LHCN-M2 (cell line): ENCODE data around the gene SEMA4D. TPM values are rescaled to one million over a fixed set of nuclear protein-coding genes. Genes with fewer than 3 reads are reported as not detected.
A peak's percentile ranks its signal among the peaks of the same experiment; 100 is the strongest.

Experiments used
- DNase-seq: peaks from one replicate; pipeline ENCODE4 v3.0.0-alpha.2; 2012; ENCODE audit warnings: low read depth
- total RNA-seq: library from RNA; depleted of rRNA; stranded (reverse); fragments of >200 nt; gene quantifications from 2 replicates; pipeline ENCODE4 v1.2.3, GENCODE V29; 2014

Gene SEMA4D
- total RNA-seq, 1 experiment from 2014 or later: 0.06 TPM

DNA sequence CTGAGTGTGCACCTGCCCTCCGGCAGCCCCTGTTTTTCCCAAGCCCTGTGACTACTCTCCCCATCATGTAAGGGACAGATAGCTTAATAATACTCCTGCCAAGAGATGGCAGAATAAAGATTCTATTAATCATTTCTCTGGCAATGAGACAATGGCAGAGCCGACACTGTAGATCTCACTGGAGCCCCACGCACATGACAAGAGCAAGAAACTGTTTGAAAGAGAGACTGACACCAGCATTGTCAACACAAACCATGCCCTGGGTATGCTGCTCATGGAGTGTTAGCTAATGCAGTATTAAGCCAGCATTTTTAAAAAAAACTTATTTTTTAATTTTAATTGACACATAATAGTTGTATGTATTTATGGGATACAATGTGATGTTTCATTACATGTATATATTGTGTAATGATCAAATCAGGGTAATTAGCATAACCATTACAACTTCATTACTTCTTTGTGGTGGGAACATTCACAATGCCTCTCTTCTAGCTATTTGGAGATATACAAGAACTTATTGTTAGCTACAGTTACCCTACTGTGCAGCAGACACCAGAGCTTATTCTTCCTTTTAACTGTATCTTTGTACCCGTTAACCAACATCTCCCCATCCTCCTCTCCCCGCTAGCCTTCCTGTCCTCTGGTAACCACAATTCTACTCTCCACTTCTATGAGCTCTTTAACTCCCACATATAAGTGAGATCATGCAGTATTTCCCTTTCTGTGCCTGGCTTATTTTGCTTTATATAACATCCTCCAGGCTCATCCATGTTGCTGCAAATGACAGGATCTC is 31.5 kb upstream of the SEMA4D start:
- DNase-seq: no peak

DNA sequence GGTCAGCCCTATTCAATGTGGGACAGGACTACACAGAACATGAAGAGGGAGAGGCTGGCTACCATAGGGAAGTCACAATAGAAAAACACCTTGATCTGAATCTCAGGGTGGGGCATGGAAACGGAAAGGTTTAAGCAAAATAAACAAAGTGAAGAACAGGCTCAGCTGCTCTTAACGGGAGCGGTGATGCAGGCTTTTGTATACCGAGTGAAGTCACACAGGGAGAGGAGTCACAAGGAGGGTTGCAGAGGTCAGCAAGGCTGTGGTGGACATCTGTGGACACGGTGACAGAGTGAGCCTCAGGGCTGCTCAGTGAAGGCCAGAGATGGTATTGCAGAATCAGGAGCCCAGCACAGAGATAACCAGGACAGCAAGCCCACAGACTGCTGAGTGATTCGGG is 30.6 kb upstream of the SEMA4D start:
- no peak for DNase-seq

DNA sequence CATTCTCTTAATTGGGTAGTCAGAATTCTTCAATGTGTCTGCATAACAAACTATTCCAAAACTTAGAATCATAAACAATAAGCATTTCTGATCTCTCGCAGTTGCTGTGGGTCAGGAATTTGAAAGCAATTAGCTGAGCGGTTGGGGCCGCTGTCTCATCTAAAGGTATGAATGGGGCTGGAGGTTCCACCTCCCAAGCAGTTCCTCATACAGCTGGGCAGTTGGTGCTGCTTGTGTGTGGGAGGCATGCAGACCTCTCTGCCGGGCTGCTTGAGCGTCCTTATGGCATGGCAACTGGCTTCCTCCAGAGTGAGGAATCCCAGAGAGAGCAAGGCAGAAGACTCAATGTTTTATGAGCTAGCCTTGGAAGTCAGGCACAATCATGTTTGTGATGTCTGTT is 30.2 kb upstream of the SEMA4D start:
- DNase-seq: no peak

DNA sequence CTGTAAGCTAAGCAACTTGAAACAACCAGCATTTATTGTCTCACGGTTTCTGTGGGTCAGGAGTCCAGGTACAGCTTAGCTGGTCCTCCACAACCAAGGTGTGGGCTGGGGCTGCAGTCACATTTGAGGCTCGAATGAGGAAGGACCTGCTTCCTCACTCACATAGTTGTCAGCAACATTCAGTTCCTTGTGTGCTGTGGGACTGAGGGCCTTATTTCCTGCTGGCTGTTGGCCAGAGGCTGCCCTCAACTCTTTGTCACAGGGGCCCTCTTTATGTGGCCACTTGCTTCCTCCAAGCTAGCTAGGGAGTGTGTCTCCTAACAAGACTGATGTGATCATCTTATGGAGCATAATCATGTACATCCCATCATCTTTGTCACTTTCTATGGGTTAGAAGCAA is 29.2 kb upstream of the SEMA4D start:
- DNase-seq: no peak

DNA sequence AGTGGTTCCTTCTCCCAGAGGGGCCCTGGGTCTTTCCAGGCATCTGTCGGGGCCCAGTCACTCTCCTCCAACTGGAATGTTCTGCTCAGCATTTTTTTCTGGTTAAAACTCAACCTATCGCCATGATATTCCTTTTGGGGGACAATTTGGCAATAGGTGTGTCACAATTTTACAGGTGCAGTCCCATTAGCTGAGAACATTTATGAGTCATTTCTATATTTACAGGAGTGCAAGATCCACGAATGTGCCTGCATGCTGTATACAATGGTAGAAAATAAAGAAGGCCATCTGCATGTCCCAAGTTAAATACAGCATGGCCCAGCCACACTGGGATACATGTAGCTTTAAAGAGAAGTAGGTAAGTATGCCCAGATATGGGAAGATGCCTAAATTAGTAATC is 28.8 kb upstream of the SEMA4D start:
- DNase-seq: no peak

DNA sequence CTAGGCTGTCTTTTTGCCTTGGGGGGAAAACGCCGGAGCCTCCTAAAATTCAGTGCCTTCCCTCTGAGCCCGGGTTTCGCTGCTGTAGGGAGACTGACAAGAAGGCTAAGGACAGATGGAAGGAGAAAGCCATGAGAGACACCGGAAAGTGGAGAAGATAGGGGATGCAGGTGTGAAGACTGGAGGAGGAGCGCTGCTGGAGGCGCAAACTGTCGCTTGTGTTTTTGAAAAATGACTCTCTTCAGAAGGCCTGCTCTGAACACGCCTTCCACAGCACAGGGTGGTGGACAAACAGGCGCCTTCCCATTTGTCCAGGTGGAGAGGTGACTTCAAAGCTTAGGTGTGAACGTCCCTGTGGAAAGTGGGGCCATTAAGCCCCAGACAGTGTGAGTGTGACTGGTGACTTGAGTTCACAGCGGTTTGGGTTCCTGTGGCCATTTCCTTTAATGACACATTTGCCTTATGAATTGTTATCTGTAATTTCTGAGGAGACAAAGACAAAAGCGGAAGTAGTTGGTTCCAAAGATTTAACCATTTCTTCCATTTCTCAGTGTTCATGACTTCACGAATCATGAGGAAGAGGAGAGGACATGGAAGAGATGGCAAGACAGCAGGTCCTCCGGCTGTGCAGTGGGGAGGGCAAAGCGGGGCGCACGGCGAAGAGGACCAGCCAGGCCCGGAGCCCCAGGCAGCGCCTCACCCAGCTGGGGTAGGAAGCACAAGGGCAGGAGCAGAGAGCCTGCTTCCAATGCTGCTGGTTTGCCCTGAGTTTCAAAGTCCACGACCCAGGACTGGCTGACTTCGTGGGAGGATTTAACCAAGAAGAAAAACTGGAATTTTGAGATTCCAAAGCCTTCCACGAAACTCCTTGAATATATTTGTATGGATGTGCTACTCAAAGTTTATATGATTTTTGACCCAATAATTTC is 27.8 kb upstream of the SEMA4D start:
- no peak for DNase-seq

DNA sequence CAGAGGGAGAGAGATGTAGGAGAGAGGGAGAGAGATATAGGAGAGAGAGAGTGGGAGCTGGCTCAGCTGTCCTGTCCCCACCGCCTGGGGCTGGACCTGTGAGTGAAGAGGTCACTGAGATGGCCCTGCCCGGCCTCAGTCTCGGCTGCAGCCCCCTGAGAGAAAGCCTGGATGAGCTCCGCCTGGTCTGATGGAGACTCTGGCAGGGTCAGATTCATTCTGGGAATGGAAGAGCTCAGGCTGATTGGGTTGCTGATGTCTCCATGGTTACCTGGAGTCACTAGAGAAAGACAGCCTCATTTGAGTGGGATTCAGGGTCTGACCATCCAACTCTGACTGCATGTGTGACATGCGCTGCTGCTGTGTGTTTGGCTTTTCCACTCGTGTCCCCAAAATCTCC is 27.1 kb upstream of the SEMA4D start:
- DNase-seq: no peak

DNA sequence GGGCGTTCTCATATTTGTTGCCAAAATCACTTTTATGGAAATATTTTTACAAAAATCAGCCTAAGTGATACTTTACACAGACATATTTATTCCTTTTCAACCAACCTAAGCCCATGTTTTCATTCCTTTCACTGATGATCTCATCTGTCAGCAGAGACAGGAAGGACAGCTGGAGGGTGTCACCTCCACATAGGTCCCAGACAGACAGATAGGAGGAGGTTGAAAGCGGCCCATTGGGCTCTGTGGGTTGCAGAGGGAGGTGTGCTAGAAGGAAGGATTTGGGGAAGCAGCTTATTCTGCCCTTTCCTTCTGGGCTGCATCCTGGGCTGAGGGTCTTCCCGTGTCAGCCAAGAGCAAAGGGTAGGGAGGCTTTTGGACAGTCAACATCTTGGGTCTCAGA is 26.0 kb upstream of the SEMA4D start:
- DNase-seq: no peak

DNA sequence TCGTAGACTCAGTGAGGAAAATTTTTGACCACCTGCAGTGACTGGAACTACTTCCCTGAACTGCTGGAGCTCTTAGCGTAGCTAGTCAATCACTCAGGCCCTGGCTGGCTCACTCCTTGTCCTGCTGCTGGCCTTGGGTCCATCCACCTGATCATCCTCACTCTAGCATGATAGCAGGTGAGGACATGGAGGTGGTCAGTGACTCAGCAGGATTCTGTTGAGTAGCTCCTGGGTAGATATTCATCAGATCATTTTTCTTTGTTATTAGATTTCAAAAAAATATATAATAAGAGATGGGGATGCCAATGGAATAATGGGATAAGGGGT is 25.0 kb upstream of the SEMA4D start:
- DNase-seq: no peak

DNA sequence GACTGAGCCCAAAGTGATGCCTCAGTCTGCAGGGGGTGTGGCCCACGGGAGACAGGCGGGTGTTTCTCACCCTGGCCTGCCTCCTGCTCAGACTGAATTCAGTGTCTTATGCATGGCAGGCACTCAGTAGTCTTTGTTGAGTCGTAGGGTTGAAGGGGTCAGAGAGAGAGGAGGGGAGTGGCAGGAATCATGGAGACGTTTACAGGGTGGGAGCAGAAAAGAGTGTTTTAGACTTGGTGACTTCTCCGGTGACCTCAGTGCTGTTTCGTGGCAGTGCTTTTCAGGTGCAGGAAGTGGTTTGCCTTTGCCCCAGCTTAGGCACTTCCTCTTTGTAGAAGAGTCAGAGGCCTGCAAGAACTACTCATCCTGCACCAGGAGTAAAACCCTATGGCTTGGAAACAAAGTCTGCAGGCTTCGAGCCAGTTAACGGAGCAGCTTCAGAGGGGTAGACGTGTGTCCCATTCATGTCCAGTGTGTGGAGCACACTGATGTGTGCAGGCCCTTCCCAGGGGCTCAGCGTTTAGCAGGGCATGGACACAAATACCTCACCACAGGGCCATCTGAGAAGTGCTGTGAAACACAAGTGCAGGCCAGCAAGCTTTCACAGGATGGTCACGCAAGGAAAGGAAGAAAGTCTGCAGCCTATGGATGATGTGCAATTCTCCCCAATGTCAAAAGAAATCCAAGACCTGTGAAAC is 24.5 kb upstream of the SEMA4D start:
- DNase-seq: no peak

DNA sequence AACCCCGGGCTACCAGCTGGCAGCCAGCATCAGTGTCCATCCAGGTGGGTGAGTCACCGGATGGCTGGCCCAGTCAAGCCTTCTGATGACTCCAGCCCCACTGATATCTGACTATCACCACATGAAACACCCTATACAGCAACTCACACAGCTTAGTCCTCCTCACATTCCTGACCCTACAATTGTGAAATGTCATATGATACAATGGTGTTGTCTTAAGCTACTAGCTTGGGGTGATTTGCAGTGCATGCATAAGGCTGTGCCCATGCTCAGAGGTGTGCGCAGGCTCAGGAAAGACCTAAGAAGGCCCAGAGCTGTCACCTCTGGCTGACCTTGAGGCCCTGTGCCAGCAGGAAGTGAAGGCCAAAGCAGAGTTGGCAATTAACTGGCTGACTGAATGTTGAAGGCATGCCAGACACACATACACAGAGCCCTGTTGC is 21.5 kb upstream of the SEMA4D start:
- DNase-seq: peak; percentile 1

DNA sequence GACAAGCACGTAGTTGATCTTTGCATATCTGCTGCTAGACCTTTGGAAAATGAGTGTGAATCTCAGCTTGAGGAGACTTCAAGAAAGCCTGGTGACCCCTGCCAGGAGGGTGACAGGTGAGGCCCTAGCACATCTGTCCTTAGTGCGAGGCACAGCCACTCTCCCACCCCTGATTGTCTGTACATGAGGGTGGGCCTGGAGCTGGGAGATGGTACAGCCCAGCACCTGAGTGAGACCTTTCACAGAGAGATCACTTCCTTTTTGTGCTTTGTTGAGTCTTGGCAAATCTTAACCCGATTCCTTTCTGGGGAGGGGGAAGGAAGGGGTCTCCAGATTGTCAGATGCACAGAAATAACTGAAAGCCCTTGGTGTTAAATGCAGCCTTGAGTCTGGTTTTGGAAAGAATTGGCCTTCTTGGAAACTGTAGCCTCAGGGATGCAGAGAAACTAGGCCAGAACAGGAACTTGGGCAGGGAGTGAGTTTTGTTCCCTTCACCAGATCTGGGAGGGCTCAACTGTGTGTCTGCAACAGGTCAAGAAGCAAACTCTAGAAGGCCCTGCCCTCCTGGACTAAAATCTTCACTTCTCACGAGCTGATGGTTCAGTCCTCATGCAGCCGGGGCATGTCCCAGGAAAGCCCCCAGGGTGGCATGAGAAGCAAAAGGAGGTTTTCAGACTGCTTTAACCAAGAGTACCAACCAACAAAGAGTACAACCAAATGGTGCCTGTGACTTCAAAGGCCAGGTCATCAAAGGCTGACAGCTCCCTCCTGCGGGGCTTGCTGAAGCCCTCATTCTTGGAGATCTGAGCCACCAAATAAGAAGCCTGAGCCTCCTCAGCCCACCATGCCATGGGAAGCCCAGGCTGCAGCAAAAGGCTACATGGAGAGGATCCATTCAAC is 20.8 kb upstream of the SEMA4D start:
- no peak for DNase-seq

DNA sequence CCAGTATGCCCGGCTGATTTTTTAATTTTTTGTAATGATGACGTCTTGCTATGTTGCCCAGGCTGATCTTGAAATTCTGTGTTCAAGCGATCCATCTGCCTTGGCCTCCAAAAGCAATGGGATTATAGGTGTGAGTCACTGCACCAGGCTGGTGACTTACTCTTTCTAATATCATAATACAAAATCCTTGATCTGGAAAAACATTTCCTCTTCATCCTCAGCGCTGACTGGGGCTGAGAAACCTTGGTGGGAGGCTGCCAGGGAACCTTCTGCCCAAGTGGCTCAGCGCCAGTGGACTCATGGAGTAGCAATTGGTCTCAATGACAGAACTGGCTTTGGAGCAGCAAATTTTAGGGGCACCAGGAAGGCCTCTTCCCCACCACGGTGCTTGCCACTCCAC is 17.5 kb upstream of the SEMA4D start:
- DNase-seq: no peak

DNA sequence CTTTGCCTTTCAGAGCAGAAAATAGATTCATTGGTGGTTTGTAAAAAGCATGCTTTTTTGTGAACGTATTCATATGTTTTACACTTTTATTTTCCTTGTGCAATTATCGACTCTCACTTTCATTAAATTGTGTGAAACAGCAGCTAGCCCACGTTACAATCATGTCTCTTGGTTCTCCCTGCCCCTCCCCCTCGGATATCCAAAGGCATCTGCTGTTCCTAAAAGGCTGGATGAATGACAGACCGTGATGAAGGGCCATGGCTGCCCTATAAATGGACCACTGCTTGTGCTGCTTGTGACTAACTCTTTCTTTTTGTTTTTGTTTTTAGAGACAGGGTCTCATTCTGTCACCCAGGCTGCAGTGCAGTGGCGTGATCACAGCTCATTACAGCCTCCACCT is 17.0 kb upstream of the SEMA4D start:
- DNase-seq: no peak

DNA sequence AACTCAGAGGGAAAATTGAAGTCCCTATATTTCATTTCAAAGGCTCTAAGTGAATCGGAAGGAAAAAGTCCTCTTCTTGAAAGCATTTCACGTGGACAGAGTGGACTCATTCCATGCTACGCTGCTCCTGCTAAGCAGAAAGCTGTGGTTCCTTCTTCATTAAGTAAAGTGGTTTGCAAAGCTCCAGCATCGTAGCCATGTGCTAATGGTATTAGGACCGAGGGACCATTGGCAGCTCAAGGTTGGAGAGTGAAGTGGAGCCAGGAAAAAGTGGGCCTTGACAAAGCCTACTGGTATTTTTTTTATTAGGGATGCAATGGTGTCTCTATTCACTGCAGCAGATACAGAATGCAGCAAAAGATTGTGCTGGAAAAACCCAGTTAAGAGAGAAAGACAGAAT is 16.4 kb upstream of the SEMA4D start:
- no peak for DNase-seq

DNA sequence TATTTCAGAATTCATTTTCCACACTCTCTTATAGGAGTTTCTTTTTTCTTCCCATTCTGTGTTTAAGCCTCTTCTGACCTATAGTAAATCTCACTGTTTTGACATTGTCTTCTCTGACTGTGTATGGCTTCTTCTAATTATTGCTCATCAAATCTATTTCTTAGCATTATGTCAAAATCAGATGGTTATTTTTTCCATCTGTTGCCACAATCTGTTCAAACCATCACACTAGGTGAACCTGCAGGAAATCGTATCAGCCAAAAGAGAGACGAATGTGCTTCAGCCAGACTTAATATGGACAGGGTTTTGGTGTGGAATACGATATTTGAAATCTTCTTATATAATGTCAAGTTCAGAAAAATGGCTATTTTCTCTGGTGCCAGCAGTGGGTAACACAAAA is 15.9 kb upstream of the SEMA4D start:
- DNase-seq: no peak

DNA sequence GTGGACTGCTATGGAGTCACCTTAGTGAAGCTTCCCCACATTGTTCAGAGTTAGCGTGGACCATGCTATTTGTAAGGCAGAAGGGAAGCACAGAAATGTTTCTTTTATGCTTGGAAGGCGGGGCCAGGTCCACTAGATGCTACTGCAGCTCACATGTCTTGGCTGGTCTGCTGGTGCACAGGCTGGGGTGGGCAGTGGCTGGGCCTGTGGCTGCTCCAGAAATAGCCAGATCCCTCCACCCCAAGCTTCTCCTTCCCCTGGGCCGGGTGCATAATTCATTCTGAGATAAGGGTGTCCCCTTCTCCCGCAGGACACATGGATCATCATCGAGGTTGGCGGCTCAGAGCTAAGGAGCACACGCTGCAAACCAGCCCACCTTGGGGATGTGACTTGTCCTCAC is 14.5 kb upstream of the SEMA4D start:
- DNase-seq: no peak

DNA sequence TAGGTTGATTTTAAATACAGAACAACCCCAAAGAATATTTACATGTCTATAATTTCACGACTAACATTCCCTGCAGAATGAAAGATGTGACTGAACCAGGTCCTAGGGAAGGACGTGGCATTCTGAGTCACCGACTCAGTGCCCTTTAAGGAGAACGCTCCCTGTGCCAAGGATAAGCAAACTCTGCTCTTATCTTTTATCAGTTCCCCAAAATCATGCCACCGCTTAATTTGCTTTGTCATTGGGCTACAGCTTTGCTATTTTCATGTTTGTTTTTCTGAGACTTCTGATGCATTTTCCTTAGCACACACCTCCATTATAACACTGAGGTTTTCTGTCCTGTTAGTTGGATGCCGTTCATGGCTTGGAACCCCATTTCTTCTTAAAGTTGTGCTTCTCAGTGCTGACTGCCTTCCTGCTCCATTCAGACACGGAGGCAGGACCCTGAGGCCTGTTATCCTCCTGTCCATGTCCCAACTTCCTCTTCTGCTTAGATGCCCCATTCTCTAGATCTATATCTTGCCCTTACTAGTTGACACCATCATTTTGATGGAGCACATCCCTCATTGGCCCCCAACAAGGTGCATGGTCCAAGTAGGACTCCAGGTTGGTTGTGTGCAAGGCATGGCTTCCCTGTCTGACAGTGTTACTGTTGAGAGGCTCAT is 11.2 kb upstream of the SEMA4D start:
- no peak for DNase-seq

DNA sequence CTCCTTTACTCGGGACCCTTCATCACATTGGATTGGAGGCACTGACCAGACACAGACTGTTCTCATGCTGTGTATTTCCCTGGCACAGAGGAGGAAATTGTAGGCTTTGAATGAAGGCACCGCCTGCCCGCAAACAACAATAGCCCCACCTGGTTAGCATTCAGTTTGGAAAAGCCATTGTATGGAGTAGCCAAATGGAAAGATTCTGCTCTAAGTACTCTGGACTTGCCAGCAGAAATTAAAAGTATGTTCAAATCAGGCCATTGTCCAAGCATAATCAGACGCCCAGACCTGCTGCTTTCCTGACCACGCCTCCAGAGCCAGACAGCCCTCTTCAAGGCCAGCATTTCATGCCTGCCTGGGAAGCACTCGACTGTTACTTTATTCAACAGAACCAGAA is 8.0 kb upstream of the SEMA4D start:
- DNase-seq: no peak

DNA sequence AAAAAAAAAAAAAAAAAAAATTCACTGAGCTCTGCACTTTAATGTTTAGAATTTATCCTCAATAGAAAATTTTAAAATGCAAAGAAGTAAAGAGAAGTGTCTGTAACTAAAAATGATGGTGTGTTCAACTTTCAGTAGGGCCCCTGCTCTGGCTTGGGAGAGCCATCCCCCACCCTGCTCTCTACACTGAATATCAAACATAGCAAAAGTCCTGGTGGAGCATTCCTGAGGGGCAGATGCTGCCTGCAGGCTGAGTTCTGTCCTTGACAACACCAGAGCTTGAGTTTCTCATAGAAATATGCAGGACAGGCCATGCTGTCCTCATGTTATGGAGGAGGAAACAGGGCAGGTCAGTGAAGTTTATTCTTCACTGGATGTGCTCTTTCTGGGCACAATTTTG is 7.1 kb upstream of the SEMA4D start:
- DNase-seq: no peak

DNA sequence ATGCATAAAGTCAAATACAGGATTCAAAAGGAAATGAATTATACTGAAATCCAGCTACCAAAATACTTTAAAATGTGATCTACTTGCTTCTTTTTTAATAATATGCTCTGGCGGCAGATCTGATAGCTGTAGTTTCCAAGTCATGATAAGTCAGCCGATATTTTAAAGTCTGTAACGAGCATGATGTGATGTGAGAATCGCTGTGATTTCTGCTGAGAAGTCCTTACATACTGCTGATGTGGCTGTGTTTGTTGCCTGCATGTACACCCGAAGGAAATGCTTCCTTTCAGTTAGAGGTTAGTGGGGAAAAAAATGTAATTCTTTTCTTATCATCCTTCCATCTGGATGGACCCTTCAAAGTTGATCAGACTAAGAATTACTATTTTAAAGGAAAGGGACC is 4.8 kb upstream of the SEMA4D start:
- no peak for DNase-seq
